Activated naive CD4-positive, alpha-beta T cell treated with Interleukin-2 at 50 U/mL for 16 hours (primary cell): ENCODE data around the gene ANKRD39.

Experiments used
- DNase-seq: peaks from one replicate; pipeline ENCODE4 v3.0.0-alpha.2; 2020

The ANKRD39 gene

GRCh38 chr2:96848264-96848663, 9.6 kb downstream of the ANKRD39 start:
- DNase-seq = no peak

- DNase-seq = no peak
Observed at GRCh38 chr2:96847586-96847985, 10.2 kb downstream of the ANKRD39 start.

GRCh38 chr2:96846825-96847224, 11.0 kb downstream of the ANKRD39 start:
- no peak for DNase-seq

GRCh38 chr2:96844405-96844808, 13.4 kb downstream of the ANKRD39 start:
- no peak for DNase-seq

GRCh38 chr2:96843538-96844268, 14.1 kb downstream of the ANKRD39 start, which contains the start of gene ANKRD23:
Gene ANKRD23, minus strand, starts transcription at chr2:96844021. Its CDS starts 29 bp downstream, at chr2:96843992.
- DNase-seq = no peak

- no peak for DNase-seq
Observed at GRCh38 chr2:96842600-96842999, 15.2 kb downstream of the ANKRD39 start.

GRCh38 chr2:96841701-96842495, 15.9 kb downstream of the ANKRD39 start:
- no peak for DNase-seq

- no peak for DNase-seq
Observed at GRCh38 chr2:96839875-96840850, 17.7 kb downstream of the ANKRD39 start.

GRCh38 chr2:96839293-96839874, 18.4 kb downstream of the ANKRD39 start:
- DNase-seq = peak; percentile 82

- no peak for DNase-seq
Observed at GRCh38 chr2:96838345-96839292, 19.2 kb downstream of the ANKRD39 start.

- no peak for DNase-seq
Observed at GRCh38 chr2:96837575-96837974, 20.2 kb downstream of the ANKRD39 start.

- no peak for DNase-seq
Observed at GRCh38 chr2:96835830-96836229, 22.0 kb downstream of the ANKRD39 start.

- no peak for DNase-seq
Observed at GRCh38 chr2:96832754-96833507, 24.9 kb downstream of the ANKRD39 start.

- DNase-seq = no peak
Observed at GRCh38 chr2:96832408-96832753, 25.4 kb downstream of the ANKRD39 start.

GRCh38 chr2:96831679-96832078, 26.1 kb downstream of the ANKRD39 start:
- no peak for DNase-seq

- no peak for DNase-seq
Observed at GRCh38 chr2:96830044-96830562, 27.7 kb downstream of the ANKRD39 start.

- no peak for DNase-seq
Observed at GRCh38 chr2:96828874-96829273, 28.9 kb downstream of the ANKRD39 start.

- no peak for DNase-seq
Observed at GRCh38 chr2:96828436-96828835, 29.4 kb downstream of the ANKRD39 start.

- DNase-seq = no peak
Observed at GRCh38 chr2:96826546-96827278, 31.1 kb downstream of the ANKRD39 start.

GRCh38 chr2:96825057-96825456, 32.8 kb downstream of the ANKRD39 start:
- no peak for DNase-seq
